Upper lobe of right lung (tissue), 1 donor: ENCODE measurements around the gene KIAA1614. TPM values are rescaled to one million over a fixed set of nuclear protein-coding genes. Genes with fewer than 3 reads are reported as not detected.

Source experiments
- ATAC-seq: fragments of 200-7000 bp; cut with Tn5 transposase; one replicate; pipeline ENCODE4 v1.9.1; 2020; ENCODE audit warnings: mild to moderate bottlenecking, moderate library complexity
- DNase-seq: peaks from one replicate; pipeline ENCODE4 v3.0.0-alpha.2; 2020
- H3K27ac ChIP-seq: fragments of 200-600 bp; one replicate; pipeline ENCODE4 v1.8.0; 2022
- H3K27me3 ChIP-seq: fragments of 200-600 bp; one replicate; pipeline ENCODE4 v1.8.0; 2022; ENCODE audit warnings: mild to moderate bottlenecking
- H3K36me3 ChIP-seq: fragments of 200-600 bp; one replicate; pipeline ENCODE4 v1.8.0; 2022
- H3K4me1 ChIP-seq: fragments of 200-600 bp; one replicate; pipeline ENCODE4 v1.8.0; 2022
- H3K4me3 ChIP-seq: fragments of 200-600 bp; one replicate; pipeline ENCODE4 v1.8.0; 2022; ENCODE audit warnings: mild to moderate bottlenecking
- H3K9me3 ChIP-seq: fragments of 200-600 bp; one replicate; pipeline ENCODE4 v1.8.0; 2022
- intact Hi-C: fragments of 100-400 bp; cut with DNase I; formaldehyde crosslinking; loops from one replicate; pipeline ENCODE4 v1.11.0; 2022
- total RNA-seq: library from RNA; stranded (reverse); fragmentation: NEBNext Ultra II Directional; extraction: Animal tissue kit (Norgen Biotek cat#: 25700); gene quantifications from one replicate; pipeline ENCODE4 v1.2.1, GENCODE V29; 2021
- TF ChIP-seq, protein P1 (sequence below): fragments of 200-600 bp; IDR thresholded peaks from one replicate; pipeline ENCODE4 v1.8.0; 2022; ENCODE audit warnings: antibody characterized with exemption
- donor health status: DM: no; HTN: yes; CAD: no; lungs with severe emphysema.

KIAA1614 gene
- total RNA-seq, 1 donor from 2014 or later = 5.5 TPM

DNA sequence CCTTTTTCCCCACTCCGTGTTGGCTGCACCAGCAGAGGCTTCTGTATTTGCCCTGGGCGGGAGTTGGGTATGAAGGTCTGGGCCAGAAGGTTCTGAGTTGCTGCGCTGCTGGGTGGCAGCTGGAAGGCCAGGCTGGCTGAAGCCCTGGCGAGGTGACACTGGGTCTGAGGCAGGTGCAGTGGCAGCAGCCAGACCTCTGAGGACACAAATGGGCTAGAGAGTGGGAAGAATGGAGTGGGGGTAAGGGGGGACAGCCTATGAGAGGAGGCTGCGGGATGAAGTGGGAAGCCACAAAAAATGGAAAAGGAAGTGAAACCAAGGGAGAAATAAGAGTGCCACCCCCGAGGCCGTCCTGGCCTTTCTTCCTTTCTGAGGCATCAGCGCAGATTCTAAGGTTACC lies 56.7 kb downstream of the KIAA1614 start:
- Histone ChIP-seq H3K27ac (no peak overlapping the region), H3K4me3 (no peak overlapping the region), H3K9me3 (no peaks in the 10 kb centered on the region), H3K36me3 (peaks cover 48% of the 10 kb centered on the region), H3K27me3 (no peaks in the 10 kb centered on the region), H3K4me1 (no peaks in the 10 kb centered on the region)
- DNase-seq (no peak), ATAC-seq (peak; percentile 72)
- TF ChIP-seq, protein P1, sequence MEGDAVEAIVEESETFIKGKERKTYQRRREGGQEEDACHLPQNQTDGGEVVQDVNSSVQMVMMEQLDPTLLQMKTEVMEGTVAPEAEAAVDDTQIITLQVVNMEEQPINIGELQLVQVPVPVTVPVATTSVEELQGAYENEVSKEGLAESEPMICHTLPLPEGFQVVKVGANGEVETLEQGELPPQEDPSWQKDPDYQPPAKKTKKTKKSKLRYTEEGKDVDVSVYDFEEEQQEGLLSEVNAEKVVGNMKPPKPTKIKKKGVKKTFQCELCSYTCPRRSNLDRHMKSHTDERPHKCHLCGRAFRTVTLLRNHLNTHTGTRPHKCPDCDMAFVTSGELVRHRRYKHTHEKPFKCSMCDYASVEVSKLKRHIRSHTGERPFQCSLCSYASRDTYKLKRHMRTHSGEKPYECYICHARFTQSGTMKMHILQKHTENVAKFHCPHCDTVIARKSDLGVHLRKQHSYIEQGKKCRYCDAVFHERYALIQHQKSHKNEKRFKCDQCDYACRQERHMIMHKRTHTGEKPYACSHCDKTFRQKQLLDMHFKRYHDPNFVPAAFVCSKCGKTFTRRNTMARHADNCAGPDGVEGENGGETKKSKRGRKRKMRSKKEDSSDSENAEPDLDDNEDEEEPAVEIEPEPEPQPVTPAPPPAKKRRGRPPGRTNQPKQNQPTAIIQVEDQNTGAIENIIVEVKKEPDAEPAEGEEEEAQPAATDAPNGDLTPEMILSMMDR = no peak
- intact Hi-C loops = no loop called here

DNA sequence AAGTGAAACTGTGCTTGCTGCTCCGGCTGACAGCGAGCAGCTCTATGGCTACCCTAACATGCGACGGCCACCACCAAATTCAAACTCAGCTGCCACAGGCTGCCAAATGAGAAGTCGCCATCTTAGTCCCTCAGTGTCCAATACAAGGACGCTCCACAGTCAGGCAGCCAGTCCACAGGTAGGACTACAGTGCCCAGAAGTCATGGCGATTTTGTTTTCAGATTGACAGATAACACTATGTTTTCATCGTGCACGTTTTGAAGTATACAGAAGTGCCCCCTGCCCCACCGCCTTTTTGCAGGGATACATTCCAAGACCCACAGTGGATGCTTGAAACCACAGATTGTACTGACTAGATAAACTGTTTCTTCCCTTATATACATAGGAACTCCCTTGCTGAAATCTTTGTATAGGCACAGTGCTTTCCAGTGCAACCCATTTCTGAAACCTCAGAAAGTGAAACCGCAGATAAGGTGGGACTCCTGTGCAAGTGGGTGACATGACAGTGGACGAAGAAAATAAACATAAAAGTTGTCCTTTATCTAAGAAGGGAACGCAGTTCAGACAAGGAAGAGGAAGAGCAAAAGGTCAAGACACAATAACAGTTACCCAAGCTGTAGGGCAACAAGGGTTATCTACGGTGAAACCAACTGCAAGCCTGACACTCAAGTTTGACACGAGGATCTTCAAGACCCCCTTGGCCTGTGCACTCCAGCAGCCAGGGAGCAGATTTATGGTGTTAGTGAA lies 57.8 kb downstream of the KIAA1614 start:
- peaks cover 55% of the 10 kb centered on the region for H3K36me3 ChIP-seq
- no peak for ATAC-seq
- intact Hi-C loops = no loop called here
- H3K27ac ChIP-seq = no peak overlapping the region
- no peak overlapping the region for H3K4me3 ChIP-seq
- no peaks in the 10 kb centered on the region for H3K4me1 ChIP-seq
- no peaks in the 10 kb centered on the region for H3K27me3 ChIP-seq
- TF ChIP-seq, protein P1 = no peak
- DNase-seq = no peak
- H3K9me3 ChIP-seq = no peaks in the 10 kb centered on the region

DNA sequence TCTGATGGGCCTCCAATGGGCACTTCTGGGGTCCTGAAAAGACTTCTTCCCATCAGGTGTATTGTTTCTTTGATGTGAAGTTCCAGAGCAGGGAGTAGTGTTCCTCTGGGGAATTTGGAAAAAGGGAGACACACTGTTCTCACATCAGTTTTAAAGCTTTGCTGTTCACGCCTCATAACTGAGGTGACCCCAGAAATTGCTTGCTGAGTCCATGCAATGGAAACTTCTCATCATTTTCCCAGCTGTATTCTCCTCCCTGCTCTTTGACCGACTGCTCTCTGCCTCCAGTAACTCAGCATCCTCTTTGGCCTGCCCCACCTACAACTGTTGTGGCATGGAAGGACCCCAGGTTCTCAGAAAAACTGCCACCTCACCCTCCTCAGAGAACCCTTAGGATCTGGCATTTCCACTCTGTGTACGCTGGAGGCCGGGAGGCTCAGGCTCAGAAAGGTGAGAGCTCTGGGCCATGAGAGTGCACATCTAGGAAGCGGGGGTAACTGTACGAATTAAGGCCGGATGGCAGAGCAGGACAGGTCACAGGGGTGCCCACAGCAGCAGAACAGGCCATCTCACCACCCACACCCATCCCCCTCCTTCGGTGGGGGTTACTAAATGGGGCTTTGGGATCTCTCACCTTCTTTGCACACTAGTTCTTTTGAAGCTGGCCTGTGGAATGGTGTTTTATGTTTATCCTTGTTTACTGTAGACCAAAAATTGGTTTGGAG lies 58.7 kb downstream of the KIAA1614 start:
- DNase-seq (no peak), ATAC-seq (no peak)
- TF ChIP-seq, protein P1 = no peak
- intact Hi-C loops = no loop called here
- no peak overlapping the region for H3K27ac ChIP-seq
- H3K27me3 ChIP-seq = no peaks in the 10 kb centered on the region
- no peaks in the 10 kb centered on the region for H3K9me3 ChIP-seq
- peaks cover 64% of the 10 kb centered on the region for H3K36me3 ChIP-seq
- H3K4me1 ChIP-seq = no peaks in the 10 kb centered on the region
- no peak overlapping the region for H3K4me3 ChIP-seq

DNA sequence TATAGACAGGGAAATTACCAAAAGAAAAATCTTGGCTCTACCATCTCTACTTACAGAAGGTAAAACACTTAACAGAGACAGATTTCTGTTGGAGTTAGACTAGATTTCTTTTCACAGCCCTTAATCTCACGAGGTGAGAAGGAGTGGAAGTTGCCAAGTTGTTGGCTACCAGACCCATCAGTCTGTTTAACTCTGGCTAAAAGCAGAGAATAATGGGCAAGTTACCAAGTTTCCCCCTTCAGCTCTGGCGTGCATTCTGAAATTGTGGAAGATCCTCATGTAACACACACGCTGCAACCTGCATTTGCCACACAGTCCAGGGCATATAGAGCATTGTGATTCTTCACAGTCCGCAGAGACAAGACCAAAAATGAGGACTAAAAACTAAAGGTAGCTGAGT lies 60.7 kb downstream of the KIAA1614 start:
- Histone ChIP-seq H3K36me3 (peaks cover 66% of the 10 kb centered on the region), H3K9me3 (no peaks in the 10 kb centered on the region), H3K4me3 (no peak overlapping the region), H3K4me1 (peaks cover 4% of the 10 kb centered on the region), H3K27me3 (no peaks in the 10 kb centered on the region), H3K27ac (no peak overlapping the region)
- ATAC-seq = no peak
- TF ChIP-seq, protein P1 = no peak
- no peak for DNase-seq
- intact Hi-C loops = no loop called here

DNA sequence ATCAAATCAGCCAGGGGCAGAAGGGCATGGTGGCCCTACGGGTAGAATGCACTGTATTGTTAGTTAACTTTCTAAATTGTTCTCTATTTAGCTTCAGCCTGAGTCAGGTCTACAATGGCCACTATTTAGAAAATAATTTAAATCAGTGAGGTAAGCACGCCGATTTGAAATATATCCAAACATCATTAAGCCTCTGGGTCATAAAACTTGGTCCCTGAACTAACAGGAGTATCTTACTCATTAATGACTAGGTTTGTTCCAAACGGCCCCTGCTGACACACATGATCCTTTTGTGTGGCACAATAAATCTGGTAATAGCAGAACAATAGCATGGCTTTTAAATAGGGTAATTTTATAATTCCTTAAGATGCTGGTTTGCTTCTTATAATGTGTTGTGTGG lies 61.5 kb downstream of the KIAA1614 start:
- peaks cover 66% of the 10 kb centered on the region for H3K36me3 ChIP-seq
- DNase-seq = no peak
- no peaks in the 10 kb centered on the region for H3K27me3 ChIP-seq
- intact Hi-C loops = no loop called here
- peaks cover 4% of the 10 kb centered on the region for H3K4me1 ChIP-seq
- no peaks in the 10 kb centered on the region for H3K9me3 ChIP-seq
- no peak overlapping the region for H3K4me3 ChIP-seq
- no peak for ATAC-seq
- no peak overlapping the region for H3K27ac ChIP-seq
- TF ChIP-seq, protein P1 = no peak
